HG03097 (cell line): ENCODE data around the gene OLIG1.

ENCODE experiments used
- ATAC-seq: cut with Tn5 transposase; IDR thresholded peaks from one replicate; pipeline ENCODE4 v1.9.1; 2021; ENCODE audit not compliant: unreplicated experiment, low FRiP score

OLIG1 gene

GRCh38 chr21:33069994-33070743 is at the start of gene OLIG1:
Gene OLIG1, plus strand, starts transcription at chr21:33070141. Its CDS starts 106 bp downstream, at chr21:33070247.
- no peak for ATAC-seq

- no peak for ATAC-seq
Observed at GRCh38 chr21:33020558-33021100, 49.3 kb upstream of the OLIG1 start.

GRCh38 chr21:33021150-33021549 is 48.8 kb upstream of the OLIG1 start:
- ATAC-seq: no peak

- no peak for ATAC-seq
Observed at GRCh38 chr21:33021667-33022066, 48.3 kb upstream of the OLIG1 start.

- ATAC-seq: no peak
Observed at GRCh38 chr21:33022489-33022827, 47.5 kb upstream of the OLIG1 start.

- ATAC-seq: no peak
Observed at GRCh38 chr21:33022828-33023573, 46.9 kb upstream of the OLIG1 start.

GRCh38 chr21:33023574-33024200 is 46.3 kb upstream of the OLIG1 start:
- ATAC-seq: no peak

- ATAC-seq: no peak
Observed at GRCh38 chr21:33024201-33025103, 45.5 kb upstream of the OLIG1 start.

- no peak for ATAC-seq
Observed at GRCh38 chr21:33025106-33025488, 44.8 kb upstream of the OLIG1 start.

GRCh38 chr21:33025489-33026442 is 44.2 kb upstream of the OLIG1 start, which contains the start of gene OLIG2:
Gene OLIG2, plus strand, starts transcription at chr21:33025935. Its CDS starts 928 bp downstream, at chr21:33026863.
- ATAC-seq: no peak

GRCh38 chr21:33026443-33026858 is 43.5 kb upstream of the OLIG1 start:
- no peak for ATAC-seq

- no peak for ATAC-seq
Observed at GRCh38 chr21:33026878-33027400, 43.0 kb upstream of the OLIG1 start.

- ATAC-seq: no peak
Observed at GRCh38 chr21:33027401-33028286, 42.3 kb upstream of the OLIG1 start.

GRCh38 chr21:33028287-33028670 is 41.7 kb upstream of the OLIG1 start:
- ATAC-seq: no peak

- ATAC-seq: no peak
Observed at GRCh38 chr21:33028773-33029384, 41.1 kb upstream of the OLIG1 start.

GRCh38 chr21:33029385-33029921 is 40.5 kb upstream of the OLIG1 start:
- no peak for ATAC-seq

- ATAC-seq: no peak
Observed at GRCh38 chr21:33029975-33030461, 39.9 kb upstream of the OLIG1 start.
